CD4-positive, alpha-beta T cell (primary cell): ENCODE measurements around the gene GRIN2A. TPM values are rescaled to one million over a fixed set of nuclear protein-coding genes. Genes with fewer than 3 reads are reported as not detected.

ENCODE experiments used
- ATAC-seq: fragments of 200-7000 bp; cut with Tn5 transposase; one replicate; pipeline ENCODE4 v1.10.0; 2022; ENCODE audit warnings: mild to moderate bottlenecking; ENCODE audit not compliant: poor library complexity
- CTCF ChIA-PET: fragments of 350-600 bp; sonication (Branson Sonifier 250); formaldehyde crosslinking; loops from one replicate; lab custom pipeline; 2021; ENCODE audit warnings: antibody characterized with exemption, inconsistent platforms; lab: Charles Lee
- POLR2A ChIA-PET: fragments of 350-600 bp; sonication (Branson Sonifier 250); formaldehyde crosslinking; loops from one replicate; lab custom pipeline; 2021; ENCODE audit warnings: antibody characterized with exemption, inconsistent platforms; lab: Charles Lee
- DNase-seq, 14 experiments: peaks; one replicate each; pipeline ENCODE4 v3.0.0-alpha.2; 2013 to 2020; ENCODE audit warnings: mixed read lengths in 2 of 14
- H3K27ac ChIP-seq, 2 donors: one replicate each; pipeline versions ENCODE4 v1.5.1 to v1.7.0; 2013; ENCODE audit warnings: low read length in 2 of 2, low read depth in 1 of 2, mild to moderate bottlenecking in 1 of 2
- H3K27me3 ChIP-seq, 2 experiments: 1 replicate in 1 of 2; 2 replicates in 1 of 2; pipeline versions ENCODE4 v1.6.1 to v1.7.0; 2013; ENCODE audit warnings: low read length in 2 of 2, control low read depth in 1 of 2, mild to moderate bottlenecking in 1 of 2, moderate library complexity in 1 of 2; ENCODE audit not compliant: insufficient read depth in 2 of 2, control insufficient read depth in 1 of 2
- H3K36me3 ChIP-seq: one replicate; pipeline ENCODE4 v1.6.1; 2013; ENCODE audit warnings: low read length, control low read depth; ENCODE audit not compliant: insufficient read depth
- H3K4me1 ChIP-seq: one replicate; pipeline ENCODE4 v1.6.1; 2013; ENCODE audit warnings: low read length, control low read depth; ENCODE audit not compliant: insufficient read depth
- H3K4me3 ChIP-seq: one replicate; pipeline ENCODE4 v1.5.1; 2013; ENCODE audit warnings: mild to moderate bottlenecking, low read length, moderate library complexity
- H3K9me3 ChIP-seq, 2 experiments: 1 replicate in 1 of 2; 2 replicates in 1 of 2; pipeline versions ENCODE4 v1.6.1 to v1.7.0; 2013; ENCODE audit warnings: low read length in 2 of 2, mild to moderate bottlenecking in 2 of 2, control low read depth in 1 of 2, moderate library complexity in 1 of 2; ENCODE audit not compliant: control insufficient read depth in 1 of 2, insufficient read depth in 1 of 2
- H3K27ac Mint-ChIP-seq: one replicate; pipeline ENCODE4 v1.8.0; 2020; ENCODE audit warnings: mixed read lengths
- H3K27me3 Mint-ChIP-seq: one replicate; pipeline ENCODE4 v1.8.0; 2021; ENCODE audit warnings: mixed read lengths
- H3K36me3 Mint-ChIP-seq: one replicate; pipeline ENCODE4 v1.8.0; 2021; ENCODE audit warnings: low read depth, mixed read lengths
- H3K4me1 Mint-ChIP-seq: one replicate; pipeline ENCODE4 v1.8.0; 2021; ENCODE audit warnings: low read depth, mixed read lengths
- H3K4me3 Mint-ChIP-seq: one replicate; pipeline ENCODE4 v1.8.0; 2020; ENCODE audit warnings: mild to moderate bottlenecking, mixed read lengths
- H3K9me3 Mint-ChIP-seq: one replicate; pipeline ENCODE4 v1.8.0; 2020; ENCODE audit warnings: mixed read lengths
- intact Hi-C, 2 experiments: fragments of 100-400 bp; cut with DNase I in 1 of 2; cut with micrococcal nuclease in 1 of 2; formaldehyde crosslinking; loops; one replicate each; pipeline versions ENCODE4 v1.15.1 to v1.9.0; 2023 to 2025; cut with DNase I, micrococcal nuclease
- total RNA-seq, 174 experiments: library from RNA in 2 of 174; stranded (reverse) in 2 of 174; gene quantifications; one replicate each; pipeline ENCODE4 v1.2.3 and lab custom pipeline; 2021 to 2026
- TF ChIP-seq, protein P1 (sequence below): fragments of 200-600 bp; IDR thresholded peaks from one replicate; pipeline ENCODE4 v1.8.0; 2022; ENCODE audit warnings: antibody characterized with exemption, mild to moderate bottlenecking

Gene GRIN2A
- total RNA-seq, 2 experiments from 2014 or later, result not detected

DNA sequence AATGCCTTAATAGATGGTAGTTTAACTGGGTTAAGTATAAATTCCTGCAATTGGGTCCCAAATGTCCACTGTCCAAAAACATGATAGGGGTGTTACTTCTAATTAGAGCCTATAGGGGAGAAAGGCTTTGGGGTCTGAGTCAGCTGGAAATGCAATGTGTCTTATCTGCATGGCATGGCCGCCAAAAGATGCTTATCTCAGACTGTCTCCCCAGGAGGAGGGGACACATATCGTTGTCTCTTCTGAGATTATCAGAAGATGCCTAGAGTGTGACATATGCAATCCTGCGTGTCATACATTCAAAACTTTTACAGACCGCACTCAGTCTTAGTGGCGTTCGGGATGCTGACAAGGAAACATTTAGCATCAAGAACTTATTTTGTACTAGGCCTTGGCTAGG, 442.9 kb downstream of the GRIN2A start:
- TF ChIP-seq, protein P1, sequence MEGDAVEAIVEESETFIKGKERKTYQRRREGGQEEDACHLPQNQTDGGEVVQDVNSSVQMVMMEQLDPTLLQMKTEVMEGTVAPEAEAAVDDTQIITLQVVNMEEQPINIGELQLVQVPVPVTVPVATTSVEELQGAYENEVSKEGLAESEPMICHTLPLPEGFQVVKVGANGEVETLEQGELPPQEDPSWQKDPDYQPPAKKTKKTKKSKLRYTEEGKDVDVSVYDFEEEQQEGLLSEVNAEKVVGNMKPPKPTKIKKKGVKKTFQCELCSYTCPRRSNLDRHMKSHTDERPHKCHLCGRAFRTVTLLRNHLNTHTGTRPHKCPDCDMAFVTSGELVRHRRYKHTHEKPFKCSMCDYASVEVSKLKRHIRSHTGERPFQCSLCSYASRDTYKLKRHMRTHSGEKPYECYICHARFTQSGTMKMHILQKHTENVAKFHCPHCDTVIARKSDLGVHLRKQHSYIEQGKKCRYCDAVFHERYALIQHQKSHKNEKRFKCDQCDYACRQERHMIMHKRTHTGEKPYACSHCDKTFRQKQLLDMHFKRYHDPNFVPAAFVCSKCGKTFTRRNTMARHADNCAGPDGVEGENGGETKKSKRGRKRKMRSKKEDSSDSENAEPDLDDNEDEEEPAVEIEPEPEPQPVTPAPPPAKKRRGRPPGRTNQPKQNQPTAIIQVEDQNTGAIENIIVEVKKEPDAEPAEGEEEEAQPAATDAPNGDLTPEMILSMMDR, result no peak
- Histone ChIP-seq H3K4me1 (no peaks in the 10 kb centered on the region), H3K27me3 (no peaks in the 10 kb centered on the region), H3K9me3 (no peaks in the 10 kb centered on the region), H3K36me3 (no peaks in the 10 kb centered on the region), H3K4me3 (no peak overlapping the region), H3K27ac (no peak overlapping the region)
- Mint-ChIP-seq H3K27ac (no peak overlapping the region), H3K36me3 (no peaks in the 10 kb centered on the region), H3K27me3 (no peaks in the 10 kb centered on the region), H3K4me1 (no peaks in the 10 kb centered on the region), H3K4me3 (no peak overlapping the region), H3K9me3 (peaks cover 6% of the 10 kb centered on the region)
- ATAC-seq, result no peak
- DNase-seq, result no peak
- ChIA-PET POLR2A (no interaction called here), CTCF (no interaction called here)
- intact Hi-C loops, result no loop called here

- intact Hi-C loops, result no loop called here
- Histone ChIP-seq H3K4me3 (no peak overlapping the region), H3K27ac (no peak overlapping the region), H3K9me3 (no peaks in the 10 kb centered on the region), H3K27me3 (no peaks in the 10 kb centered on the region), H3K4me1 (no peaks in the 10 kb centered on the region), H3K36me3 (no peaks in the 10 kb centered on the region)
- H3K4me3 Mint-ChIP-seq, result no peak overlapping the region
- TF ChIP-seq, protein P1, result no peak
- H3K4me1 Mint-ChIP-seq, result no peaks in the 10 kb centered on the region
- H3K36me3 Mint-ChIP-seq, result no peaks in the 10 kb centered on the region
- CTCF ChIA-PET, result no interaction called here
- DNase-seq, result no peak
- H3K27me3 Mint-ChIP-seq, result no peaks in the 10 kb centered on the region
- no peak for ATAC-seq
- H3K9me3 Mint-ChIP-seq, result peaks cover 6% of the 10 kb centered on the region
- no peak overlapping the region for H3K27ac Mint-ChIP-seq
- POLR2A ChIA-PET, result no interaction called here
Measured at GRCh38 chr16:9738690-9739089, 443.5 kb downstream of the GRIN2A start.

DNA sequence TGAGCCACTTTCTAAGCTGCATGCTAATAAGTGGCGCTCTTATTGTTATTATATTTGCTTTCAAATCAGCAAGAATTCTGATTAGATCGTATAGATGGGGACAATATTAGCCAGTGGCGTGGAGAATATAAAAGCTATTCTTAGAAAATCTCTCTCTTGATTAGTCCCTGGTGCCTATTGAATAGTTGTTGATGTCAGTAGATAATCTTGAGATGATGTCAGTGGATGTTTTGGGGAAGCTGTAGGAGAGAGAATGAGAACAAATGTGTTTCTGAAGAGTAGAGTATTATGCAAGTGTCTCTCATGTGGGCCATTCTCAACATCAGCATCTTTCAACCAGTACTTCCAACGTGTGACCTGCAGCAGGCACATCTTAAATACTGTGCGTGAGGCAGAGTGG, 445.7 kb downstream of the GRIN2A start:
- ChIA-PET CTCF (no interaction called here), POLR2A (no interaction called here)
- no peaks in the 10 kb centered on the region for H3K9me3 ChIP-seq
- H3K9me3 Mint-ChIP-seq, result no peaks in the 10 kb centered on the region
- DNase-seq, result no peak
- no peaks in the 10 kb centered on the region for H3K36me3 Mint-ChIP-seq
- ATAC-seq, result no peak
- intact Hi-C loops, result no loop called here
- H3K36me3 ChIP-seq, result no peaks in the 10 kb centered on the region
- TF ChIP-seq, protein P1, result no peak
- H3K4me3 Mint-ChIP-seq, result no peak overlapping the region
- H3K4me1 ChIP-seq, result no peaks in the 10 kb centered on the region
- no peak overlapping the region for H3K27ac Mint-ChIP-seq
- no peaks in the 10 kb centered on the region for H3K27me3 Mint-ChIP-seq
- no peak overlapping the region for H3K4me3 ChIP-seq
- H3K27me3 ChIP-seq, result no peaks in the 10 kb centered on the region
- no peak overlapping the region for H3K27ac ChIP-seq
- no peaks in the 10 kb centered on the region for H3K4me1 Mint-ChIP-seq
